Activated B cell treated with CpG ODN at 0.5 μM for 24 hours (primary cell): ENCODE results near the gene COX19. TPM values are rescaled to one million over a fixed set of nuclear protein-coding genes. Genes with fewer than 3 reads are reported as not detected.

Experiments used
- ATAC-seq: fragments of 200-7000 bp; cut with Tn5 transposase; one replicate; pipeline ENCODE4 v1.10.0; 2021; ENCODE audit warnings: low read depth, mild to moderate bottlenecking, moderate library complexity
- CTCF ChIA-PET: fragments of 350-600 bp; sonication (Branson Sonifier 250); formaldehyde crosslinking; loops from one replicate; lab custom pipeline; 2021; ENCODE audit warnings: antibody characterized with exemption; lab: Charles Lee
- POLR2A ChIA-PET: fragments of 350-600 bp; sonication (Branson Sonifier 250); formaldehyde crosslinking; loops from one replicate; lab custom pipeline; 2021; ENCODE audit warnings: antibody characterized with exemption; lab: Charles Lee
- DNase-seq: peaks from one replicate; pipeline ENCODE4 v3.0.0; 2022
- H3K27ac Mint-ChIP-seq: one replicate; pipeline ENCODE4 v1.8.0; 2020; ENCODE audit warnings: mixed read lengths
- H3K27me3 Mint-ChIP-seq: one replicate; pipeline ENCODE4 v1.8.0; 2021; ENCODE audit warnings: mixed read lengths
- H3K36me3 Mint-ChIP-seq: one replicate; pipeline ENCODE4 v1.8.0; 2021; ENCODE audit warnings: low read depth, mixed read lengths
- H3K4me1 Mint-ChIP-seq: one replicate; pipeline ENCODE4 v1.8.0; 2021; ENCODE audit warnings: mixed read lengths
- H3K4me3 Mint-ChIP-seq: one replicate; pipeline ENCODE4 v1.8.0; 2020; ENCODE audit warnings: mild to moderate bottlenecking, mixed read lengths
- H3K9me3 Mint-ChIP-seq: one replicate; pipeline ENCODE4 v1.8.0; 2020; ENCODE audit warnings: mixed read lengths
- CTCF ChIP-seq: fragments of 200-600 bp; IDR thresholded peaks from one replicate; pipeline ENCODE4 v1.8.0; 2022; ENCODE audit warnings: antibody characterized with exemption, mild to moderate bottlenecking
- intact Hi-C: fragments of 100-400 bp; cut with micrococcal nuclease; formaldehyde crosslinking; loops from one replicate; pipeline ENCODE4 v1.15.1; 2024
- total RNA-seq: library from RNA; stranded (reverse); gene quantifications from 2 replicates; pipeline ENCODE4 v1.2.3, GENCODE V29; 2022

The COX19 gene
- total RNA-seq, 1 donor from 2014 or later = 24.5 TPM

- no peak for DNase-seq
- intact Hi-C loops = loop anchor here (5.0 kb wide), 2 partner anchors 222 to 242 kb away; partner anchors contain the start of gene ZFAND2A
- no peak for ATAC-seq
- Mint-ChIP-seq H3K27ac (peak overlapping the region; percentile 30), H3K27me3 (no peaks in the 10 kb centered on the region), H3K4me3 (no peak overlapping the region), H3K4me1 (peaks cover 35% of the 10 kb centered on the region), H3K9me3 (no peaks in the 10 kb centered on the region), H3K36me3 (no peaks in the 10 kb centered on the region)
- CTCF ChIA-PET = no interaction called here
- TF ChIP-seq CTCF = no peak
- POLR2A ChIA-PET = no interaction called here
Observed at GRCh38 chr7:920351-921070, 54.8 kb downstream of the COX19 start.

GRCh38 chr7:919924-920341 is 55.4 kb downstream of the COX19 start:
- Mint-ChIP-seq H3K4me3 (no peak overlapping the region), H3K27ac (no peak overlapping the region), H3K9me3 (no peaks in the 10 kb centered on the region), H3K27me3 (no peaks in the 10 kb centered on the region), H3K4me1 (peaks cover 33% of the 10 kb centered on the region), H3K36me3 (no peaks in the 10 kb centered on the region)
- ChIA-PET CTCF (no interaction called here), POLR2A (no interaction called here)
- TF ChIP-seq CTCF = no peak
- intact Hi-C loops = loop anchor here (5.0 kb wide), 2 partner anchors 222 to 242 kb away; partner anchors contain the start of gene ZFAND2A
- ATAC-seq = no peak
- no peak for DNase-seq

- TF ChIP-seq CTCF = no peak
- CTCF ChIA-PET = no interaction called here
- no peaks in the 10 kb centered on the region for H3K27me3 Mint-ChIP-seq
Observed at GRCh38 chr7:919114-919442, 56.3 kb downstream of the COX19 start.

GRCh38 chr7:918441-919113 is 56.8 kb downstream of the COX19 start:
- H3K4me3 Mint-ChIP-seq = no peak overlapping the region
- CTCF ChIA-PET = no interaction called here
- intact Hi-C loops = no loop called here
- no peak overlapping the region for H3K27ac Mint-ChIP-seq
- ATAC-seq (no peak), DNase-seq (no peak)
- no peaks in the 10 kb centered on the region for H3K36me3 Mint-ChIP-seq
- no peak for TF ChIP-seq CTCF
- POLR2A ChIA-PET = no interaction called here
- H3K4me1 Mint-ChIP-seq = peaks cover 25% of the 10 kb centered on the region
- no peaks in the 10 kb centered on the region for H3K27me3 Mint-ChIP-seq
- H3K9me3 Mint-ChIP-seq = no peaks in the 10 kb centered on the region

More at GRCh38 chr7:919114-919442, 56.3 kb downstream of the COX19 start:
- POLR2A ChIA-PET = interaction anchor here (0.7 kb wide), 1 partner anchor 22 kb away, joined by 3 read pairs; no protein-coding TSS in a partner anchor
- Mint-ChIP-seq H3K9me3 (no peaks in the 10 kb centered on the region), H3K27ac (no peak overlapping the region), H3K4me1 (peaks cover 27% of the 10 kb centered on the region), H3K36me3 (no peaks in the 10 kb centered on the region), H3K4me3 (no peak overlapping the region)
- intact Hi-C loops = no loop called here
- no peak for DNase-seq
- no peak for ATAC-seq

- ATAC-seq (no peak), DNase-seq (no peak)
- no peaks in the 10 kb centered on the region for H3K27me3 Mint-ChIP-seq
- no peak for TF ChIP-seq CTCF
- no peaks in the 10 kb centered on the region for H3K36me3 Mint-ChIP-seq
- ChIA-PET CTCF (no interaction called here), POLR2A (no interaction called here)
- H3K9me3 Mint-ChIP-seq = no peaks in the 10 kb centered on the region
- peaks cover 20% of the 10 kb centered on the region for H3K4me1 Mint-ChIP-seq
- H3K4me3 Mint-ChIP-seq = no peak overlapping the region
- intact Hi-C loops = no loop called here
- H3K27ac Mint-ChIP-seq = no peak overlapping the region
Observed at GRCh38 chr7:918118-918425, 57.3 kb downstream of the COX19 start.
